Endothelial cell of umbilical vein (primary cell): ENCODE results near the gene SMOC2. TPM values are rescaled to one million over a fixed set of nuclear protein-coding genes. Genes with fewer than 3 reads are reported as not detected.

Experiments
- BruUV-seq: library from RNA; stranded (reverse); fragments of 400-500 nt; replicated peaks from 2 replicates; lab custom pipeline; 2021; lab: Mats Ljungman, UMichigan
- CTCF ChIA-PET: fragments of 300-600, 350-600 bp; sonication (Branson Sonifier 250); formaldehyde crosslinking; loops from one replicate; lab custom pipeline; 2021; ENCODE audit warnings: antibody characterized with exemption, inconsistent platforms; lab: Charles Lee
- POLR2A ChIA-PET: fragments of 300-600, 350-600 bp; sonication (Branson Sonifier 250); formaldehyde crosslinking; loops from one replicate; lab custom pipeline; 2021; ENCODE audit warnings: antibody characterized with exemption, inconsistent platforms; lab: Charles Lee
- DNase-seq: peaks from one replicate; pipeline ENCODE4 v3.0.0-alpha.2; 2011; ENCODE audit warnings: low read depth, low spot score
- FAIRE-seq: peaks from 2 replicates; lab custom pipeline; 2011; peaks lifted over from hg19 to GRCh38; lab: Jason Lieb, UNC
- H2AFZ ChIP-seq: 2 replicates; pipeline ENCODE4 v1.6.0; 2012; ENCODE audit warnings: low read depth, low read length, control low read depth, inconsistent platforms
- H3K27ac ChIP-seq: 2 replicates; pipeline ENCODE4 v1.5.1; 2011; ENCODE audit warnings: low read depth, mild to moderate bottlenecking, control low read depth, low read length, moderate library complexity; ENCODE audit not compliant: insufficient read depth
- H3K27me3 ChIP-seq, 2 experiments: 2 replicates each; pipeline versions ENCODE4 v1.6.0 to v1.6.1; 2011; ENCODE audit warnings: low read length in 2 of 2, mixed read lengths in 1 of 2; ENCODE audit not compliant: control insufficient read depth in 2 of 2, insufficient read depth in 2 of 2
- H3K36me3 ChIP-seq, 2 experiments: 2 replicates in 1 of 2; 3 replicates in 1 of 2; pipeline ENCODE4 v1.5.1; 2011; ENCODE audit warnings: low read length in 2 of 2, mild to moderate bottlenecking in 1 of 2, moderate library complexity in 1 of 2; ENCODE audit not compliant: control insufficient read depth in 2 of 2, insufficient read depth in 2 of 2; ENCODE audit errors: extremely low read depth in 1 of 2
- H3K4me1 ChIP-seq: 3 replicates; pipeline ENCODE4 v1.5.1; 2011; ENCODE audit warnings: mild to moderate bottlenecking, low read length; ENCODE audit not compliant: control insufficient read depth, insufficient read depth; ENCODE audit errors: extremely low read depth
- H3K4me2 ChIP-seq: 2 replicates; pipeline ENCODE4 v1.6.1; 2011; ENCODE audit warnings: low read length, control low read depth, mixed read lengths; ENCODE audit not compliant: insufficient read depth
- H3K4me3 ChIP-seq, 3 experiments: fragments of 200-600 bp in 1 of 3; sonication (generic), shearing (Covaris generic) in 1 of 3; replicated peaks in 1 of 3; 2 replicates each; pipeline ENCODE4 v1.5.1; 2011 to 2016; ENCODE audit warnings: control low read depth in 3 of 3, low read length in 3 of 3, mild to moderate bottlenecking in 2 of 3, inconsistent platforms in 1 of 3, low read depth in 1 of 3, moderate library complexity in 1 of 3; ENCODE audit not compliant: insufficient read depth in 1 of 3
- H3K79me2 ChIP-seq: 2 replicates; pipeline ENCODE4 v1.6.0; 2012; ENCODE audit warnings: low read length, inconsistent platforms; ENCODE audit not compliant: control insufficient read depth, insufficient read depth
- H3K9ac ChIP-seq: replicated peaks from 2 replicates; pipeline ENCODE3; 2011; ENCODE audit warnings: low read length, control low read depth; ENCODE audit not compliant: insufficient read depth; ENCODE audit errors: extremely low read depth
- H3K9me1 ChIP-seq: replicated peaks from 3 replicates; pipeline ENCODE4 v1.6.0; 2011; ENCODE audit warnings: mild to moderate bottlenecking, low read length; ENCODE audit not compliant: control insufficient read depth, insufficient read depth; ENCODE audit errors: extremely low read depth
- H3K9me3 ChIP-seq: replicated peaks from 2 replicates; pipeline ENCODE4 v1.5.1; 2012; ENCODE audit warnings: low read length, inconsistent platforms; ENCODE audit not compliant: control insufficient read depth, insufficient read depth
- H4K20me1 ChIP-seq: replicated peaks from 2 replicates; pipeline ENCODE3; 2011; ENCODE audit warnings: mild to moderate bottlenecking, low read length; ENCODE audit not compliant: control insufficient read depth, insufficient read depth; ENCODE audit errors: extremely low read depth
- EZH2 ChIP-seq: IDR thresholded peaks from 2 replicates; pipeline ENCODE4 v1.6.1; 2012; ENCODE audit warnings: borderline replicate concordance, low read depth, mild to moderate bottlenecking, moderate library complexity, low read length, inconsistent platforms; ENCODE audit not compliant: severe bottlenecking
- FOS ChIP-seq: IDR thresholded peaks from 2 replicates; pipeline ENCODE4 v1.6.1; 2011; ENCODE audit warnings: mild to moderate bottlenecking, low read length, moderate library complexity, borderline replicate concordance; ENCODE audit not compliant: insufficient read depth
- GATA2 ChIP-seq: IDR thresholded peaks from 2 replicates; pipeline ENCODE4 v1.7.0; 2011; ENCODE audit warnings: low read depth, mild to moderate bottlenecking, moderate library complexity, mixed read lengths, low read length; ENCODE audit not compliant: insufficient read length, insufficient read depth
- JUN ChIP-seq: IDR thresholded peaks from 2 replicates; pipeline ENCODE4 v1.6.1; 2011; ENCODE audit warnings: borderline replicate concordance, low read depth; ENCODE audit not compliant: insufficient read length, insufficient read depth
- POLR2A ChIP-seq: IDR thresholded peaks from 2 replicates; pipeline ENCODE4 v1.6.1; 2012; ENCODE audit warnings: low read depth, mild to moderate bottlenecking, control low read depth, low read length
- POLR2AphosphoS5 ChIP-seq: IDR thresholded peaks from 2 replicates; pipeline ENCODE4 v1.6.1; 2012; ENCODE audit warnings: low read depth, mild to moderate bottlenecking, control low read depth, low read length, moderate library complexity; ENCODE audit not compliant: insufficient read depth
- dilution Hi-C: fragments of 300-500 bp; cut with MboI; formaldehyde crosslinking; loops from one replicate; pipeline ENCODE4 v1.15.0; 2019; ENCODE audit warnings: low sequenced_read_pairs; ENCODE audit not compliant: extremely low pct_ligation_motif_present
- intact Hi-C: fragments of 100-400 bp; cut with micrococcal nuclease; formaldehyde crosslinking; loops from one replicate; pipeline ENCODE4 v1.10.0; 2022
- polyA plus RNA-seq, 4 experiments: library from polyadenylated mRNA; depleted of rRNA in 3 of 4; stranded (reverse) in 3 of 4; unstranded in 1 of 4; fragments of >200 nt; gene quantifications; 2 replicates each; pipeline versions ENCODE4 v1.2.1 to v1.2.3, GENCODE V29; 2011 to 2012; ENCODE audit warnings: missing spikeins in 1 of 4
- total RNA-seq: library from RNA; stranded (reverse); gene quantifications from 2 replicates; pipeline ENCODE4 v1.2.3, GENCODE V29; 2021
- TF ChIP-seq, protein P1 (sequence below): IDR thresholded peaks from 2 replicates; pipeline ENCODE4 v1.6.1; 2011; ENCODE audit not compliant: insufficient read depth, insufficient read length
- TF ChIP-seq, protein P2 (sequence below), 2 donors: IDR thresholded peaks; 1 replicate in 1 of 2; 2 replicates in 1 of 2; pipeline ENCODE4 v1.5.1; 2011; ENCODE audit warnings: low read length in 2 of 2, mild to moderate bottlenecking in 2 of 2, moderate library complexity in 2 of 2, control low read depth in 1 of 2, inconsistent platforms in 1 of 2, low read depth in 1 of 2; ENCODE audit not compliant: insufficient read depth in 1 of 2; ENCODE audit errors: extremely low read depth in 1 of 2

SMOC2 gene
- total and polyA plus RNA-seq, 2 donors (not counting 3 experiments of a cell fraction or from before 2014, with no cell fraction given), result not detected

DNA sequence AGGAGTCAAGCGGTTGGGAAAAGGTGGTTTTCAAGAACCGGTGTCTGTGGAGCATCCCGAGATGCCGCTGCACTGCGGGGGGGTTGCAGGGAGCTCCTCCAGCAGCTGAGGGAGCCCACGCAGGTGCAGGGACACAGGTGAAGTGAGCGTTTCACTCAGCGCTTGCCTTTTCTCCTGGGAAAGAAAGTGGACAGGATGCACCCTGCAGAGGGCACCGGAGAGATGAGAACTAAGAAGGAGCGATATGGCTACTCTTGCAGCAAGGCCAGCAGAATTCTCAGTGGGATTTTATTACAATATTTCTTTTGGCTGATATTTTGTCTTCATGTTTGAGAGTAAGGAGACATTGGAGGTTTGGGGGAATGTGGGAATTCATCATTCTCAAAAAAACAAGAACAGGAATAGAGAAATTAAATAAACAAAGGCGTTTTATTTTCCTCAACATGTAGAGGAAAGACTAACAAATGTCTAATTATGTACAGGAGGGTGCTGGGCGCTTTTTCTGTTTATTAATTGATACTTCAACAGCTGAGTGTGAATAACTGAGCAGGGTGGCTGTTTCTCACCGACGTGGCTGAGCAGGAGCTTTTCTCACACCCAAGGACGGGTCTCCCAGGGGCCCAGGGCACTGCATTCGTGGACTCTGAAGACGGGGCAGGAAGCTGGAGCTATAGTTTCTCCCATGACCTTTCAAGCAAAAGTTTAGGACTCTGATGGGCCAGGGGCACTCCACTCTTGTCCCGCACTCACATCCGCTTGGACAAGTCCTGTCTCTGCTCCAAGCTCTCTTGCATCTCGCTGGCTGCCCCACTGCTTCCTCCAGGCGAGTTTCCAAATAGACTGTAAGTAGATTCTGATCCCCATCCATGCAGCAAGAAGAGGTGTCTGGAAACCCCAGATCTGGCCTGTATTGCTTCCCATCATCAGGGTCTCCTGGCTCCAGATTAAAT lies 176.1 kb downstream of the SMOC2 start:
- DNase-seq (no peak), FAIRE-seq (no peak)
- Histone ChIP-seq H3K4me3 (no peak overlapping the region), H3K36me3 (no peaks in the 10 kb centered on the region), H3K79me2 (no peaks in the 10 kb centered on the region), H4K20me1 (no peaks in the 10 kb centered on the region), H3K4me2 (no peak overlapping the region), H3K27me3 (no peaks in the 10 kb centered on the region), H3K4me1 (no peaks in the 10 kb centered on the region), H3K9me1 (no peaks in the 10 kb centered on the region), H3K27ac (no peak overlapping the region), H3K9ac (no peak overlapping the region), H2AFZ (no peak overlapping the region), H3K9me3 (peaks cover 2% of the 10 kb centered on the region)
- intact Hi-C loops, result no loop called here
- no TSS peak for BruUV-seq
- TF ChIP-seq, protein P1, sequence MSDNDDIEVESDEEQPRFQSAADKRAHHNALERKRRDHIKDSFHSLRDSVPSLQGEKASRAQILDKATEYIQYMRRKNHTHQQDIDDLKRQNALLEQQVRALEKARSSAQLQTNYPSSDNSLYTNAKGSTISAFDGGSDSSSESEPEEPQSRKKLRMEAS, result no peak
- TF ChIP-seq EZH2 (no peak), JUN (no peak), FOS (no peak), GATA2 (no peak), POLR2A (no peak), POLR2AphosphoS5 (no peak)
- TF ChIP-seq, protein P2, sequence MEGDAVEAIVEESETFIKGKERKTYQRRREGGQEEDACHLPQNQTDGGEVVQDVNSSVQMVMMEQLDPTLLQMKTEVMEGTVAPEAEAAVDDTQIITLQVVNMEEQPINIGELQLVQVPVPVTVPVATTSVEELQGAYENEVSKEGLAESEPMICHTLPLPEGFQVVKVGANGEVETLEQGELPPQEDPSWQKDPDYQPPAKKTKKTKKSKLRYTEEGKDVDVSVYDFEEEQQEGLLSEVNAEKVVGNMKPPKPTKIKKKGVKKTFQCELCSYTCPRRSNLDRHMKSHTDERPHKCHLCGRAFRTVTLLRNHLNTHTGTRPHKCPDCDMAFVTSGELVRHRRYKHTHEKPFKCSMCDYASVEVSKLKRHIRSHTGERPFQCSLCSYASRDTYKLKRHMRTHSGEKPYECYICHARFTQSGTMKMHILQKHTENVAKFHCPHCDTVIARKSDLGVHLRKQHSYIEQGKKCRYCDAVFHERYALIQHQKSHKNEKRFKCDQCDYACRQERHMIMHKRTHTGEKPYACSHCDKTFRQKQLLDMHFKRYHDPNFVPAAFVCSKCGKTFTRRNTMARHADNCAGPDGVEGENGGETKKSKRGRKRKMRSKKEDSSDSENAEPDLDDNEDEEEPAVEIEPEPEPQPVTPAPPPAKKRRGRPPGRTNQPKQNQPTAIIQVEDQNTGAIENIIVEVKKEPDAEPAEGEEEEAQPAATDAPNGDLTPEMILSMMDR (IDR thresholded peaks at IDR 0.05; ENCODE audit: extremely low read depth in 1 of 2, insufficient read depth in 1 of 2, low read depth in 1 of 2, low read length in 2 of 2), result no peak
- ChIA-PET POLR2A (no interaction called here), CTCF (no interaction called here)
- dilution Hi-C loops, result no loop called here
